Endometrium (tissue), 2 donors: Measurements from ENCODE around the gene COA8.
"Not testable (repeated sequence)": the region's sequence is repeated elsewhere in the genome, so short reads cannot be mapped to it uniquely, and the experiment has no call there.

Source experiments
- FAIRE-seq: peaks from 2 replicates; lab custom pipeline; 2012; peaks lifted over from hg19 to GRCh38; lab: Jason Lieb, UNC
- donor health status: control.
- donor health status: control.

The COA8 gene

GRCh38 chr14:103574104-103574503 is 11.3 kb downstream of the COA8 start:
- FAIRE-seq: no peak

GRCh38 chr14:103574707-103575285 is 12.0 kb downstream of the COA8 start:
- FAIRE-seq: no peak

- FAIRE-seq: peak; percentile 83
Observed at GRCh38 chr14:103576371-103577024, 13.7 kb downstream of the COA8 start.

- FAIRE-seq: no peak
Observed at GRCh38 chr14:103578401-103579075, 15.8 kb downstream of the COA8 start.

GRCh38 chr14:103581206-103581605 is 18.4 kb downstream of the COA8 start:
- FAIRE-seq: no peak

GRCh38 chr14:103581954-103582703 is 19.4 kb downstream of the COA8 start:
- no peak for FAIRE-seq

GRCh38 chr14:103584326-103584915 is 21.7 kb downstream of the COA8 start:
- no peak for FAIRE-seq

- no peak for FAIRE-seq
Observed at GRCh38 chr14:103593577-103593976, 30.8 kb downstream of the COA8 start.

GRCh38 chr14:103594265-103594664 is 31.5 kb downstream of the COA8 start:
- FAIRE-seq: no peak

GRCh38 chr14:103597623-103598377 is 35.0 kb downstream of the COA8 start:
- no peak for FAIRE-seq

GRCh38 chr14:103600503-103600902 is 37.7 kb downstream of the COA8 start:
- no peak for FAIRE-seq

GRCh38 chr14:103604620-103605019 is 41.9 kb downstream of the COA8 start:
- no peak for FAIRE-seq

GRCh38 chr14:103606963-103607668 is 44.4 kb downstream of the COA8 start:
- no peak for FAIRE-seq

- no peak for FAIRE-seq
Observed at GRCh38 chr14:103607822-103608221, 45.1 kb downstream of the COA8 start.

GRCh38 chr14:103609081-103609480 is 46.3 kb downstream of the COA8 start:
- not testable (repeated sequence) for FAIRE-seq

GRCh38 chr14:103611215-103611614 is 48.5 kb downstream of the COA8 start:
- FAIRE-seq: no peak

- FAIRE-seq: no peak
Observed at GRCh38 chr14:103613517-103613916, 50.8 kb downstream of the COA8 start.

- no peak for FAIRE-seq
Observed at GRCh38 chr14:103616635-103617300, 54.0 kb downstream of the COA8 start.

- no peak for FAIRE-seq
Observed at GRCh38 chr14:103619057-103619456, 56.3 kb downstream of the COA8 start.

GRCh38 chr14:103621860-103622259 is 59.1 kb downstream of the COA8 start:
- no peak for FAIRE-seq
